NAMALWA (cell line): Measurements from ENCODE around the gene TTLL10.
A peak's percentile ranks its signal among the peaks of the same experiment; 100 is the strongest.

Experiments used
- DNase-seq: peaks from one replicate; pipeline ENCODE4 v3.0.0-alpha.2; 2015; ENCODE audit warnings: low spot score

TTLL10 gene

DNA sequence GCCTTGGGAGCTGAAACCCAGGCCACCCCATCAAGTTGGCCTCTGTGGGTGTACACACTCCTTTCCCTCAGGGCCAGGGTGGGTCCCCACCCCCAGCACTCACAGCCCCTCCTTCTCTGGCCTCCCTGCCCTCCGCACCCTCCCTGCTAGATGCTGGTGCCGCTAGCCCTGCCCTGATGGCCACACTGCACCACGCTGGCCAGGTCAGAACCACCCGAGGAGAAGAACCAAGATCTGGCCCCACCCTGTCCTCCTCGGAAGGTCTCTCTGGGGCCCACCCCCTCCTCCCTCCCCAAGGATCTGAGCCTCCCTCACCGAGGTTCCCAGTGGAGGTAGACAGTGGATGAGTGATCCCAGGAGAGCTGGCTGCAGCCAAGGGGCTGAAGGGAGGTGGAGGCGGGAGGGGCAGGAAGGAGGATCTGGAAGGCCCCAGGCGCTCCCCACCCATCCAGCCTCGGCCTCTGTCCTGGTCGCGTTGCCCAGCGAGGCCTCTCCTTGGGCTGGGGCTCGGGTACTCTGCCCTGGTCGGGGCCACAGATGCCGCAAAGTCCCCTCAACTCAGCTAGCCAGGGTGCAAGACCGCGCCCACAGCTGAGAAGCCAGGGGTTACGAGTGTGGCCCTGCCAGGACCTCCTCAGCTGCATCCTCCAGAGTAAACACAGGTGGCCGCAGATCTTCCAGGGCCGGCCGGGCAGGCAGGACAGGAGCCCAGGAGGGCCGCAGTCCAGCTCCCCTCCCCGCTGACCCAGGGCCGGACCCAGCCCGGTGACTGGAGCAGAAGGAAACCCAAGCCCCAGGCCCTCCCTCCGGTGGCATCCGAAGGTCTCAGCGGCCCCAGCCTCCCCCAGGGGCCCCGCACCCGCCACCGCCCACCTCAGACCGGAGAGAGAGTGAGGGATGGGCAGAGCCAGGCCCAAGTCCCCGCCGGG is 63.5 kb downstream of the TTLL10 start:
- no peak for DNase-seq

DNA sequence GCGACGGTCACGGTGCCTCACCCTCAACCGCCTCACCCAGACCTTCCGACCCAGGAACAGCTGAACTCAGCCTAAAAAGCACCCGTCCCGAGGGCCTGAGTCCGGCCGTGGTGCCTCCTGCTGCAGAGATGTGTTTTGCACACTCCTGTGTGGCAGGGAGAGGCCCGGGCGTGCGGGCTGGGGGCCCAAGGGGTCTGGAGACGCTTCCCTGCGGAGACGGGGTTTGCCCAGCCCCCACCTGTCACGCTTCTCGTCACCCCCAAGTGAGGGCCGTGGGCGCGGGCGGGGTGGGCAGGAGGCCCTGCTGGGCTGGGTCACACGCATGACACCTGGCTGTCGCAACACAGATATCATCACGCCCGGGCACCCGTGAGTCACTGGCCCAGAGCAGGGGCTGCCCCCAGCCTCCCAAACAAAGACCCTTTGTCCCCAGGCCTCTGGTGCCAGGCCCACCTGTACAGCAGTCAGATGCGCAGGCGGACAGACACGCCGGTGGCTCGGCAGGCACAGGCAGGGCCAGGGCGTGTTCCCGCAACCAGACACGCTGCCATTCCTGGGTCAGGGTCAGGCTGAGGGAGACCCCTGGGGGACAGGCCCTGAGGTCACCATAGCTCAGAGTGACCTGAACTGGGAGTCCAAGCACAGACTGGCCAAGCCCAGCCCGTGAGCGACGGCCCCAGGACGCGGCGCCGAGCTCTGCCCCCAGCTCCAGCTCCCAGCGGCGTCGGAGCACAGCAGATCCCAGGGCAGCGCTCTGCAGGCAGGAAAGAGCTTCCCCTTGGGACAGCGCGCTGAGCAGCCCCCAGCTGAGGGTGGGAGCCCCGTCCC is 64.4 kb downstream of the TTLL10 start:
- peak; percentile 52 for DNase-seq

GRCh38 chr1:1238702-1239178 is 65.1 kb downstream of the TTLL10 start:
- no peak for DNase-seq

DNA sequence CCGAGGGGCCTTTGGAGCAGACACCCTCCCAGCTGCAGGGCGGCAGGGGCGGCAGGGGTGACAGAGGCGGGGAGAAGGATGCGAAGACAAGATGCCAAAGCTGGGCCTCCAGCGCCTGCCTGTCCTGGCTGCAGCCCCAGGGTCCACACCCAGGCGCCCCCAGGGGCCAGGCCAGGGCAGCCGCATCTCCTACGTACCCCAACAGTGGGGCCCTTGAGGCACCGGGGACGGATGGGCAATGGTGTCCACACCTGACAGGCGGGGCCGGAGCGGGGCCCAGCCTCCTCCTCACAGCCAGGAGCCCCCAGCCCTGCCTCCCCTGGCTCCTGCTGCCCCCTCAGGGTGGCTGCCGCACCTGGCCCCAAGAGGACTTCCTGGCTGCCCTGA is 65.5 kb downstream of the TTLL10 start:
- DNase-seq, result no peak

- DNase-seq, result no peak
These were observed 66.1 kb downstream of the TTLL10 start for GRCh38 chr1:1239614-1240347.

DNA sequence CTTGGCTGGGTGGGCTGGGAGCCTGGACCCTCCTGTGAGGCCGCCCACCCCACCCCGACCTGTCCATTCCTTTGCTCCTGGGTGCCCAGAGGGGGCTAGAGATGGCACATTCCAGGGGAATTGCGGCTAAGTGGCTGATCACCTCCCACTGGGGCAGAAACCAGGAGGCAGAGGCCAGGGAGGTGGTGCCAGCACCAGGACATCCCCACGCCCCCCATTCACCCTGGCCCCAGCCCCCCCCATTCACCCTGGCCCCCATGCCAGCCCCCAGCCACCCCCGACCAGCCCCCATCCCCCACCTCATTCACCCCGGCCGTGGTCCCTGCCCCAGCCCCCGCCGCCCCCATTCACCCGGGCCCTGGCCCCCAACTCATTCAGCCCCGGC is 66.7 kb downstream of the TTLL10 start:
- no peak for DNase-seq

DNA sequence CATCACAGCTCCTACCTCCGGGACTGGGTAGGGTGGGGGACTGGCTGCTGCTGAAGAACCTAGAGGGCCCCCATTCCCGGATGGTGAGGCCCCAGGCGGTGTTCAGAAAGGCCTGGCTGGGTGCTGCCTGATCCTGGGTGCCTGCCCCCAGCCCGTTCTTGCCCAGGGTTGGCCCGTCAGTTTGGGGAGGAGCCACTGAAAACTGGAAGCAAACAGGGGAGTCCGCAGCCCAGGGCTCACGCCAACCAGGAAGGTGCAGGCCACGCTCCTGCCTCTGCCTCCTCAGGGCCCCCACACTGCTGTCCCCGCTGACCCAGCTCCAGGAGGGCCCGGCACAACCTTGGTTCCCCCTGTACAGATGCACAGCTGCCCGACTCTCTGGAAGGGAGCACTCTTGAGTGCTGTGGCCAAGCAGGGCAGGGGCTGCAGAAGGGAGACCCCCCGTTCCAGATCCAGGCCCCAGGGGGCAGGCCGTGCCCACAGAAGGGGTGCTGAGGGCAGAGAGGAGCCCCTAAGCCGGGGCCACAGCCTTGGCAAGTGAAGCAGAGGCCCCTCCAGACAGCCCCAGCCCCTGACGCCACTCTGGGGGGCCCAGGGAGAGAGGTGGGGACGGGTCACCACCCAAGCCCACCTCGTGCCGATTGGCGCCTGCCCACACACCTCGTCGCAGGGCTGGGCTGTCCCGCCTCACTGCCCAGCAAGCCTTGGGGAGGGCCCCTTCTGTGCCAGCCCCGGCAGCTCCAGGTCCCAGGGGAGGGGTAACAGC is 67.3 kb downstream of the TTLL10 start:
- no peak for DNase-seq

GRCh38 chr1:1241588-1242219 is 68.0 kb downstream of the TTLL10 start:
- no peak for DNase-seq

DNA sequence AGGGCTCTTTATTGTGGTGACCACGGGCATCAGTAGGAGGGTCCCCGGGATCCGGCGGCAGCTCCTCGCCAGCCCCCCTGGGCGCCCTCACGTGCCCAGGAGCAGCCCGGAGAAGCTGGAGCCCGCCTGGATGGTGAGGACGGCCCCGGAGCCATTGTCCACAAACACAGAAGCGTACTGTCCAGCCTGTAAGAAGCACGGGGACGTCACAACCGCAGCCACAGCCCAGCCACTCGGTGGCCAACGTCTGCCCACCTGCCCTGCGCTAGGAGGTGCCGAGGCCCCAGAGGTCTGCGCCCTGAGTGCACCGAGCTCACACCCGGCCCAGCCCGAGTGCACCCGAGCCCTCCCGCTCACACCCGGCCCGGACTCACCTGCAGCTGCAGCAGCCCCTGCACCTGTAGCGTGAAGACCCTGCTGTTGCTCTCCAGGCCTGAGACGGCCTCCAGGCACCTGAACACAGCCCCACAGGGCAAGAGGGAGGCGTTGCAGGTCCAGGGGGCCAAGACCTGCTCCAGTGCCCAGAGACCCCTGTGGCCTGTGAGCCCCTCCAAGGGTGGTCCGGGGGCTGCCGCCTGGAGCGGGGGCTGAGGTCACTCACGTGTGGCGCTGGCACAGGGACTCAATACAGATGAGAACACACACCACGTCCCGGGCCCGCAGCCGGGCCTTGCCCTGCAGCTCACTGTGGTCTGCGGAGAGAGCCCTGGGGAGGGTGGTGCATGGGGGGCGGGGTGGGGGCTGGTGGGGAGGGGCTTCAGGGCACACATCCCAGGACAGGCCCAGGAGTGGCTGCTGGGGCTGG is 69.0 kb downstream of the TTLL10 start:
- no peak for DNase-seq

DNA sequence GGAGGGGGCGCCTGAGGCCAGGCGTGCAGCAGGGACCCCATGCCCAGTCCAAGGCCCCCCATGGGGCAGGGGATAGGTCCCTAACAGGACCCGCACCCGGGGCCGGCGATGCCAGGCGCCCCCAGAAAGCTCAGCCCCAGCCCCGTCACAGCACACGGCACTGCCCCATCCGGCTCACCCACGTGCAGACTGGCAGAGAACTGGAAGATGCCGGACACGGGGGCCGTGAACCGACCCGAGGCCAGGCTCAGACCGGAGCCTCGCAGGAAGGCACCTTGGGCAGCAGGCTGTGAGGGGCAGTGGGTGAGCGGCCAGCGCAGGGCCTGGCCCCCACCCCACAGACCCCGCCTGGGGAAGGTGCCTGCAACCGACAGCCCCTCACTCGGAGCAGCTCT is 69.6 kb downstream of the TTLL10 start:
- no peak for DNase-seq

GRCh38 chr1:1243807-1244191 is 70.1 kb downstream of the TTLL10 start:
- no peak for DNase-seq

DNA sequence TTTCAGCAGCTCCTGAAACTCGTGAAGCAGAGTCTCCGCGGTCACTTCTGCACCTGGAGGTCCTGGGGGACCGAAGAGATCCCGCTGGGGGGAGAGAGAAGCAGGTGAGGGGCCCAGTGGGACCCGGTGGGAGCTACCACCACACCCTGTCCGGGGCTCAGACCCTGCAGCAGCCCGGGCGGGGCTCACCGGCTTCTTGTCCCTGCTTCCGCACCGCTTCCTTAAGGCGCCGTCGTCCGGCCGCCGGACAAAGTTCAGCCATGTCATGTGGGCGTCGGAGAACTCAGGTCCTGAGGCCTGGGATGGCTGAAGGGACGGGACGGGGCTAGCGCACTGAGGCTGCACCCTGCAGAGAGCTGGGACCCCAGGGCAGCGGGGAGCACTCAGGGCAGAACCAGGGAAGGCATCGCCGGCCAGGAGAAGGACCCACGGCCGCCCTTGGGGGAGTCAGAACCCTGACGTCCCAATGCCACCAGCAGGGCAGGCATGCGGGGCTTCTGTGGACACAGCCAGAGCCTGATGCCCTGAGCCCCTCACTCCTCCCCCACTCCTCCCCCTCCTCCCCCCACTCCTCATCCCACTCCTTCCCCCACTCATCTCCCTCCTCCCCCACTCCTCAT is 70.6 kb downstream of the TTLL10 start:
- peak; percentile 58 for DNase-seq

GRCh38 chr1:1245178-1245816 is 71.6 kb downstream of the TTLL10 start:
- no peak for DNase-seq

DNA sequence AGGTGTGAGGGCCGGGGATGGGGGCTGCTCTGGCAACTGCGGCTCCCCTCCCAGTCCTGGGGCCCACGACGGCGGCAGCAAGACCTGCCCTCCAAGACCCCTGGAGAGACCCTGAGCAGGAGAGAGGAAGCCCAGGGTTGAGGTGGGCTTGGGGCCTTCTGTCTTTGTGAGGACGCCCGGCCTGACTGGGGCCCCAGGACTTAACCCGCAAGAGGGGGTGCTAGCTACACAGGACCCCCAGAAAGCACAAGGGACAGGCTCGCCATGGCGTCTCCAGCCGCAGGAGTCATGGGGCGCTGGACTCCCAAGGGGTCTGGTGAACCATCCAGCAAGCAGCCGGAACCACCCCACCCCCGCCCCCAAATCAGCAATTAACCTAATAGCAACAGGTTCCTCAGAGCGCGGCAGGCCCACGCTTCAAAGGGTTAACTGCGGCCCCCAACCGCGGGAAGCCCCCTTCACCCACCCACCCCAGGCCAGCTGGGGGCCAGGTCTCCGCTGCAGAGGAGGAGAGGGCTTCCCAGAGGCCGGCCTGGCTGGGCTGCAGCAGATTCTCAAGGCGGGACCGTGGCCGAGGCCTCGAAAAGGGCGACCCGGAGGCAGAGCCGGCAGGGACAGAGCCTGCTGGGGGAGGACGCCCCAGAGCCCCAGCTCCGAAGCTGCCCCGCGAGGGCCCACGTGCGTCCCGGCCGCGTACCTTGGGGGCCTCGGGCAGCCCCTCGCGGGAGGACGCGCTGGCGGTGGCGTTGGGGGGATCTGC is 72.3 kb downstream of the TTLL10 start:
- no peak for DNase-seq

DNA sequence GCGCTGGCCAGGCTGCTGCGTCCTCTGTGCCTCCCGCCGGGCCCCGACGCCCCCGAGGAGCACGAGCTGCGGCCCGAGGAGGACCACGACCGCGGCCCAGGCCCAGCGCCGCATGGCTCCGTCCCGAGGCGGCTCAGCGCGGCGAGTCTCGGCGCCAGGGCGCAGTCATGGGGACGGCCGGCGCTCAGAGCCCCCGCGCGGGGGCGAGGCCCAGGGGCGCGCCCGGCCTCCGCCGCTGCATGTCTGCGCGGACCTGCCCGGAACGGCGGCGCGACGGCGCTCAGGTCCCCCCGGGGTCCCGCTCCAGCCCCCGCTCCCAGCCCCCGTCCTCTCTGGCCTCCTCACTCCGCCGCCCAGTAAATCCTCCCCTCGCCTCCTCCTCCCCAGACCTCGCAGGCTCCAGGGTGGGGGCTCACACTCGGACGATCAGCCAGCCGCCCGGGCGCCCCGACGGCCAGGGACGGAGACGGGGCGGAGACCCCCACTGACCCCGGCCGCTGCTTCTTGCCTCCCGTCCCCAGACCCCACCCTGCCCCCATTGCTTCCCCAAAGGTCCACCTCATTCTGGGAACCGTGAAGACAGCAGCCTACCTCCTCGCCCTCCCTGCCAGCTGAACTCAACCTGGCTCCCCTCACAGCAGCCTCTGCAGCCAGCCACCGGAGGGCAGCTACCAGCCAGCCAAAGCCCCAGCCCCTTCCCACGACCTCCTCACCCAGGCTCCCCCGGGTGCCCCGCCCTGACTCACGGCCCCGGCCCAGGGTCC is 73.1 kb downstream of the TTLL10 start, which contains the start of gene C1QTNF12:
Gene C1QTNF12, minus strand, starts transcription at position 146 of the 764 bp plus-strand sequence. Its CDS starts 32 bp downstream, at position 114.
- DNase-seq, result peak; percentile 56

DNA sequence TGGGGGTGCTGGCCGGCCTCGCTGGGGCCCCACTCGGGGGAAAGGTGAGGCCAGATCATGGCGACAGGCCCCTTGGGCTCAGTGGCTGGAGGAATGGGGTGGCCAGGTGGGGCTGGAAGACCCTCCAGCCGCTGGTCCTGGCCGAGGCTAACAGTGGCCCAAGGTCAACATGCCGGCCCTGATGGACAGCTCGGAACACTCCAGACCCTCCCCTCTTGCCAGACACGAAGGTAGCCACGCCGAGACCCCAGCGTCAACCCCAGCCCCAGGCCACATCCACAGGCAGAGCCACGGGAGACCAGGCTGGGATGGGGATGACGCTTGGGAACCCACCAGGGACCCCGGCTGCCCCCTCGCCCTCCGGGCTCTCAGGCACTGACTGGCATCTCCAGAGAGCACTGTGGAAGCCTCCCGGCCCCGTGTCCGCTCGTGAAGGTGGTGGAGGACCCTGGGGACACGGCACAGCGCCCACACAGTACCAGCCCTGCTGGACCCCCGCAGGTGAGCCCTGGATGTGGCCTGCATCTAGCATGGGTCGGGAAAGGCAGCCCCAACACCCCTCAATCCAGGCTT is 73.7 kb downstream of the TTLL10 start:
- DNase-seq, result no peak
